MM.1S (cell line): ENCODE data around the gene SAC3D1.

Experiments
- CTCF ChIP-seq: fragments of 300-600 bp; sonication (generic); IDR thresholded peaks from 2 replicates; pipeline ENCODE4 v1.5.1; 2016; ENCODE audit warnings: antibody characterized with exemption, low read length, mixed read lengths
- EZH2phosphoT487 ChIP-seq: fragments of 300-600 bp; sonication (generic); IDR thresholded peaks from 2 replicates; pipeline ENCODE4 v1.6.1; 2018; ENCODE audit warnings: antibody characterized with exemption, low read length

GRCh38 chr11:65026810-65027209, 14.2 kb upstream of the SAC3D1 start:
- TF ChIP-seq CTCF: no peak
- TF ChIP-seq EZH2phosphoT487: no peak
